Embryonic facial prominence (tissue), 1 donor: ENCODE measurements around the gene TDRD1.
A peak's percentile ranks its signal among the peaks of the same experiment; 100 is the strongest.

Source experiments
- DNase-seq: peaks from one replicate; pipeline ENCODE4 v3.0.0-alpha.2; 2016; ENCODE audit errors: extremely low spot score

Gene TDRD1

DNA sequence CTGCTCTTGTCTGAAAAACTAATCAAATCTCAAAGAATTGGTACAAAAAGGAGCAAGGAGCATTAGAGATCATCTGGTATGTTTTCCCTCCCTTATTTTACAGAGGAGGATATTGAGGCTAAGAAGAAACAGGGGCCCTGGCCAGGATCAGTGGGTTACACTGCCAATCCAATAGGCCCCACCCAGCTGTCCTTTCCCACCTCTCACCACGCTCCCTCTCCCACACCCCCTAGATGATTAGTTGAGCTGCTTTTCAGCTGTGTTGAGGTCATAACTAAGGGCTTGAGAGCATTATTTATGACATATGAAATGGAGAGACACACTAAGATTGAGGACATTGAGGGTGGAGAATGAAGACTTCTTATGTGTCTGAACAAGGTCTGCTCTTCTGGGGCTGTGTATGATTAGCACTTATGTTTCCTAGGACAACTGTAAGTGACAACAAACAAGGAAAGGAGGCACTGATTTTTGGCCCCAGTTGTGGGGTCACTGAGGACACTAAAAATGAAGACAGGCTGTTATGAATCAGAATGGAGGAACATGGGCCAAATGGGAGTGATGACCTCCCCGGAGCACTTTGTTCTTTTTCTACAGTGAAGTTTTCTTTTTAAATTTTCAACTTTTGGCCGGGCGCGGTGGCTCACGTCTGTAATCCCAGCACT lies 86.4 kb downstream of the TDRD1 start:
- DNase-seq: no peak

DNA sequence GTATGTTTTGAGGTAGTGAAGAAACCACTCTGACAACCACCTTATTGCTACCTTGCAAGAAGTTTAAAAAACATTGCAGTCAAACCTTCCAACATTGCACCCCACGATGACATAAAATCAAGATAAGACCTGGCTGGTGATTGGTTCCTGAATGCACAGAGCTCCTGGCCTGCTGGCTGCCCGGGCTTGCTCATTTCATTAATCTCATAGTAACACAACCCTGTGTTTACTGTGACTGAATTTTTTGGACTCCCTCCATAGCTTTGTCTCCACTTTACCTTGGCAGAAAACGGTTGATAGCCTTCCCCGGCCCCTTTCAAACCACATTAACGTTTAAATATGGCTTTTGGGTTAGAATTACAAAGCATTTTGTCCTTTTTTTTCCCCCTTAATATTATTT lies 87.4 kb downstream of the TDRD1 start:
- peak; percentile 42 for DNase-seq

DNA sequence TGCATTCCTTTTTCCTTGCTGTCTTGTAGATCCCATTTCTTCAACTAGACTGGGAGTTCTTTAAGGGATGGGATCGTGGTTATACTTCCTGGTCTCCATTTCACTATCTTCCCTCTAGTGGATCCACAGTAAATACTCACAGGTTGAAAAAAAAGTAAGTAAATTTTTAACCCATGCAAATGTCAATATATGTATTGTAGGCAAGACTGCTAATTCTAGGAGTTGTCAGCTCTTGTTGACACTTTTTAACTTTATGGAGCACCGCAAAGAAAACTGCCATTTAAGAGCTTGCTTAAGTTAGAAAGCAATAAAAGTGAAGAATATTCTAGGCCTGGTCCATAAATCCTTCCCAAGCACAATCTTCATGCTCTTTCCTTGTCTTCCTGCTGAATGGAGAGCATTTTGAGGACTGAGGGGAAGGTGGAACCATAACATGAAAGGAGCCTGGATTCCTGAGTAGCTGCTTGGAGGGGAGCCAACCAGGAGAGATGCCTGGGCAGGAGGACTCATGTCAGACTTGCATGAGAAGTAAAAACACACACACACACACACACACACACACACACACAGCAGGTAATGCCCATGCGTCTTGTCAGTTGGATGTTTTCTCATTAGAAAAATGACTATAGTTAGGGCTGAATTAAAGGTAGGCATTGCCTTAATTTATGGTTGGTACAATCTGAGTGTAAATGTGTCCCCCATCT lies 92.1 kb downstream of the TDRD1 start:
- DNase-seq: no peak

DNA sequence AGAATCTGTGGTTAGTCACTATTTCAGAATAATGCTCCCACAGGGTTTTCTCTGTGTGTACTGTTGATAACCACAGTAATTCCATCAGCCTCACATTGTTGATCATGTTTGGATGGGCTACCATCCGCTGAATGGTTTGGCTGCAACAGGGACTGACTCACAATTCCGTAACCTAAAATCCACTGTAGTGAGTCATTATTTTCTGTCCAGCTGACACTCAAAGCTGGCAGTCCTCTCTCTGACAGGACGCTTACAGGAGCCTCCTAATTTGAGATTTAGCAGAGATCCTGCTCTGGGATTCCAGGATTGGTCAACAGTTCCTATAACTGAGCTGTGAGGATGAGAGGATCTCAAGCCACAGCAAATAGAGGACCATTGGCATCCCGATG lies 92.6 kb downstream of the TDRD1 start:
- no peak for DNase-seq

DNA sequence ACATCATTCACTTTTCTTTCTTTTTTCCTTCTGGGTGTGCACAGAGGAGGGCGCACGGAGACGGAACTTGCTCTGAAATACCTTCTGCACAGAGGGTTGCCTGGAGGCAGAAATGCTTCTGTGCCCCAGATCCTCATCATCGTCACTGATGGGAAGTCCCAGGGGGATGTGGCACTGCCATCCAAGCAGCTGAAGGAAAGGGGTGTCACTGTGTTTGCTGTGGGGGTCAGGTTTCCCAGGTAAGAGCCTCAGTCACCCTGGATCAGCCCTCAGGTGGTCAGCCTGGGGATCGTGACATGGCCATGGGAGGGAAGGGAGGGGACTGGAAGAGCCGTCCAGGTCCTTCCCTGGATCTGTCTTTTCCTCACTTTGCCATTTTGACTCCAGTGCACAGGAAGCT lies 93.5 kb downstream of the TDRD1 start:
- DNase-seq: no peak

DNA sequence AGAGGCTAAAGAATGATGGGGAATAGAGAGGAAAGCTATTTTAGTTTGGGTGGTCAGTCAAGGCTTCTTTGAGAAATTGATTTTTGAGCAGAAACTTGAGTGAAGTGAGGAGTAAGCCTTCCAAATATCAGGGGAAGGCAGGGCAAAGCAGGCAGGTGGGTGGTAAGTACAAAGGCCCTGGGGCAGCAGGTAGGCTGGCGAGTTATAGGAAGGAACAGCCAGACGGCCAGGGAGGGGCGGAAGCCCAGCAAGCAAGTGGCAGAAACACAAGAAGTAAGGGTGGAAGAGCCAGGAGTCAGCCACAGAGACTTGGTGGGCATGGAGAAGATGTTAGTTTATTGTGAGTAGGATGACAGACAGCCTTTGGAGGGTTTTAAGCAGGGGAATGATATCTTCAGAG lies 94.8 kb downstream of the TDRD1 start:
- no peak for DNase-seq

DNA sequence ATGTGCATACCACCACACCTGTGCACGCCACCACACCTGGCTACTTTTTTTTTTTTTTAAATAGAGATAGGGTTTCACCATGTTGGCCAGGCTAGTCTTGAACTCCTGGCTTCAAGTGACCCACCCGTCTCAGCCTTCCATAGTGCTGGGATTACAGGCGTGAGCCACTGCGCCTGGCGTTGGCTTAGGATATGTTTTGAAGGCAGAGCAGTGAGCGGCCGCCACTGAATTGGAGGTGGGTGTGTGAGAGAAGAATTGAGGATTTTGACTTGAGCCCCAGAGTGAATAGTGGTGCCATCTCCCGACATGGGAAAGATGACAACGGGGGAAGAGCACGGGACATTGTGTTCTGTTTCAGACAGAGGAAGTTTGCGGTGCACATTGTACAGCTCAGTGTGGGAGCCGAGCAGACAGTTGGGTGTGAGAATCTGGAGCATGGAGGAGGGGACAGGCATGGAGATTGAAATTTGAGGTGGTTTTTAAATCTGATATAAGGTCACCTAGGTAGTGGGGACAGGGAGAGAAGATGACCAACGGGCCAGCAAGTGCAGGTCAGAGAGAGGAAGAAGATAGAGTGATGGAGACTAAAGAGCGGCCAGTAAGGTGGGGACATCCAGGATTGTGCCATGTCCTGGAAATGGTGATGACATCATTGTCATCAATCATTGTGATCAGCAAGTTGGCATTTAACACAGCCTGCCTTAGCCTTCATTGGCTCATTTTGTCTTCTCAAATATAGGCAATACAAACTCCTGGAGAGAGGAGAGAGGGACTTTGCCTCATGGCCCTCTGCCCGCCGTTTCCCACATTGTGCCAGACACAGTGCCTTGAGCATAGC lies 95.7 kb downstream of the TDRD1 start:
- no peak for DNase-seq

DNA sequence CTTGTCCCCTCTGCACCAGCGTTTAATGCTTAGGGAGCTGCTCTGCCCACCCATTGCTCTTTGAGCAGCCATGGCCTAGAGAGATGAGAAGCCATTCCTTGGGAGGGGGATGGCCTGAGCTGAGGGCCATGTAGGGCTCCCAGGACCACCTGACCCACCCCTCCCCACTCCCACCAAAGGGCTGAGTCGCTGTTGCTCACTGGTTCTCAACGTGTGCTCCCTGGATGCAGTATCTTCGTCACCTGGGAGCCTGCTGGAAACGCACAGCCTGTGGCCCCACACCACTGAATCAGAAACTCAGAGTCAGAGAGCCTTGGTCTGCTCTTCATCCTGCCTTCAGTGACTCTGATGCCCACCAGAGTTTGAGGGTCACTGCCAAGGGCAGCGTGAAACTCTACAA lies 96.9 kb downstream of the TDRD1 start:
- DNase-seq: no peak

DNA sequence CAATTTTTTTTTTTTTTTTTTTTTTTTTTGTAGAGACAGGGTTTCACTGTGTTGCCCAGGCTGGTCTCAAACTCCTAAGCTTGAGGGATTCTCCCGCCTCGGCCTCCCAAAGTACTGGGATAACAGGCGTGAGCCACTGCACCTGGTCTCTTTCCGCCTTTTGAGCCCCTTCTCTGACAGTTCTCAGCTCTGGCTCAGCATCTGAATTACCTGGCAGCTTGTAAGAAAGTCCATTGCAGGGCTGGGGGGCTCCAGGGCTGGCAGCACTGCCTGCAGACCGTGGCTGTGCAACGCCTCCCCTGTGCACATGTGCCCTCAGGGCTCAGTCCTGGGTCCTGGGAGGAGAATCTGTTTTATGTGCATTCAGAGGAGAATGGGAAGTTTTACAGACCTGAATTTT lies 97.5 kb downstream of the TDRD1 start:
- no peak for DNase-seq

DNA sequence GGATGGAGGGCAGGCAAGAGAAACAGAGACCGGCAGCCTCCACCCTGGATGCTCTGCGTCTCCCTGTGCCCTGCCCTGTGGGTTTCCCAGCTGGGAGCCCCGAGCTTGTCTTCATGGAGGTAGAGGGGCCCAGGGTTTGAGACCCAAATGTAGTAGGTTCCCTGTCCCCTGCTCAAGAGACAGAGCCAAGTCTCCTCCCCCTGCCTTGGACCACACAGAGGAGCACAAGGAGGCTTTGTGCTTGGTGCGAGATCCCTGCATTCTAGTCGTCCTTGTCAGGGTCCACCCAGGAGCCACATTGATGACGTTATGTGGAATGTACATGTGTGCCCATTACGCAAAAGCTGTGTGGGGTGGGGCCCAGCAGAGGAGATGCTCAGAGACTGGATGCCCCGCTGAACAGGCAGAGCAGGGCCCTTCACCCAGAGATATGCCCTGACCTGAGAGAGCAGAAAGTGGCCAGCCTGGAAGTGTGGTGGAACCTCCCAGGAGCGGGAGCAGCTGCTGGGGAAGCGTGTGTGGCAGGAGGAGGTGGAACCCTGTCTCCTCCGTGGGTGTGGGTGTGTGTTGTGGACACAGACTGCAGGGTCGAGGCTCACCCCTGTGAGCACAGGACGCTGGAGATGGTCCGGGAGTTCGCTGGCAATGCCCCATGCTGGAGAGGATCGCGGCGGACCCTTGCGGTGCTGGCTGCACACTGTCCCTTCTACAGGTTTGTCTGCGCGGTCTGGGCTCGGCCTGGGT lies 99.2 kb downstream of the TDRD1 start:
- no peak for DNase-seq

DNA sequence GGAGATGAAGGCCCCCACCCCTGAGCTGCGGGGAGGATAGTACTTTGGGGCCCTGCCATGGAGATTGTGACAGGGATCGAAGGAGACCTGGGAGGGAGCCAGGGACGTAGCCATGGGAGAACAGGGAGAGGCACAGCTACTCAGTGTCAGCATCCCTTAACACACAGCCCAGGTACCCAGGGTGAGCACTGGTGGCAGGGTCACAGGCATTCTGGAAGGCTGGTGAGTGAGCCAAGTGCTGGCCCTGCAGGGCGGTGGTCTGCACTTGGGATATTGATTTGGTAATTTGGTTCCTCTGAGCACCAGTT lies 99.7 kb downstream of the TDRD1 start:
- no peak for DNase-seq

DNA sequence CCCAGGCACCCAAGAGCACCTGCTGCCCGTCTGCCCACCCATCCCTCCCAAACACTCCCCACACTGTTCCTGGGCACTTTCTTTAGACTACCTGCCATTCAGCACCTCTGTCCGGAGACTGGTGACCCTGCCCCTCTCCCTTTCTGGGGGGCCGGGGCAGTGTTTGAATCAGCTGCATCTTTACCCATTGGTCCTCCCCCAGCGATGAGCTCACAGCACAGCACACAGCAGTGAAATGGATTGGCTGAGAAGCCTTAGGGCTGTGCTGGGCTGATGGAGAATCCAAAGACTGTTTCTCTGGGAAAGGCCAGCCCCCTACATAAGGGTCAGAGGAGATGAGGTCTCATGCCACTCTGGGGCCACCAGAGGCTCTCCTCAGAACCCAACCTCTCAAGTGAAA lies 100.1 kb downstream of the TDRD1 start:
- no peak for DNase-seq

DNA sequence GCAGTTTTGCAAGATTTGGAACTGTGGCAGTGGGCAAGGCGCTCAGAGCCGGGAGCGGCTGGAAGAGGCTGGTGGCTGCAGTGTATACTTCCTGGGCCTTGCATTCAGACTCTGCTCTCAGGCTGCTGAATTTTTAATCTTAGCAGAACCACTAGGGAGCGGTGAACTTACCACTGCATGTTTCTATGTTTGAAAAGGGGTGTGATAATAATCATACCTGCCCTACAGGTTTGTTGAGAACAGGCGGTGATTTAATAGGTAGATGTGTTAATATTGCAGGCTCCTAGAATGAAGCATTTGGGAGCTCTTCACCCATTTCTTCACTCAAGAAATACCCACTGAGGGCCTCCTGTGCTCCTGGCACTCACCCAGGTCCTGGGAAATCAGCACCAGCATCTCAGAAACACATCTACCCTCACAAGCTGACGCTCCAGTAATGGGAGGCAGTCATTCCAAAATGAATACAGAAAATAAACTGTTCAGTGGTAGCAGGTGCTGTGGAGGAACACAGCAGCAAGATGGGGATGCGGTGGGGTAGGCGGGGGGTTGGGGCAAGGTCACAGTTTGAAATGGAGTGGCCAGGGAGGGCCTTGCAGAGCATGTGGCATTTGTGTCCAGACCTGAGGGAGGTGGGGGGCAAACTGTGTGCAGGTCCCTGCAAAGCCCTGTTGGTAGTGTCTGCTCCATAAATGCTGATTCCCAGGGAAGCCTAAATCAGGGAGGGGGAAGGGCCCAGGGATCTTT lies 100.9 kb downstream of the TDRD1 start:
- DNase-seq: no peak

DNA sequence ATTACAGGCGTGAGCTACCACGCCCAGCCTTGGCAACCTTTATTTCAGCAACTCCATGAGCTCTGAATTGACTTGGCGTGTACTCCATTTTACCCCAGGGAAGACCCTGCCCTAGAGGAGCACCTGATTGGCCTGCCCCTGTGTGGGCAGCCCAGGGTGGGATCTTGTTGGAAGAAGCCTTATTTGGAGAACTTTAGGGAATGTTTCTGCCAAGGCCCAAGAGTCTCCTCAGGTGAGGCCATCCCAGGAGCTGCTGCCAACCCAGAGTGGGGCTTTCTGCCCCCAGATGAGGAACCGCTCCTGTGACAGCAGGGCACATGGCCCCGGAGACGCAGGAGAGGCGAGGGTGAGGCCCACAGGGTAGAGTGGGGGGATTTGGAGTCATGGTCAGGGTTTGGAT lies 101.9 kb downstream of the TDRD1 start:
- DNase-seq: no peak

DNA sequence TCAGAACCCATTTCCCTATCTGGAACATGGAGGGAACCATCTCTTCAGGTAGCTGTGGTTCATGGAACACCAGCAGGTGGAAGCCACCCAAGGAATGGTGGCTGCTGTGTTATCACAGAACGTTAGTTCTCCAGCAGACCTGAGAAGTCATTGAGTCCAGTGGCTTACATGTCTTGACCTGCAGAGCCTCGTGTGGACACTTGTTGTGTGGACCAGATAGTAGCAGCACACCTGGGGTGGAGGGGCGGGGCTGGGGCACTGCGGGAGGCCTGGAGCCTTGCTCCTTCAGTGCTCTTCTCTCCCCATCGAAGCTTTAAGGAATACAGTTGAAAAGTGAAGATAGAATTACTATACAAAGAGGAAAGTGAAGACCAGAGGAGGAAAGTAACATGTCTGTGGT lies 102.3 kb downstream of the TDRD1 start:
- DNase-seq: no peak
